Tibial nerve (tissue), 3 donors: ENCODE measurements around the gene SMG6.

ENCODE experiments used
- CTCF ChIP-seq, 5 experiments: fragments of 200-600 bp in 3 of 5; fragments of 450-650 bp in 2 of 5; sonication (generic) in 3 of 5; IDR thresholded peaks; one replicate each; pipeline ENCODE4 v1.5.1; 2016 to 2019; ENCODE audit warnings: antibody characterized with exemption in 5 of 5, mild to moderate bottlenecking in 3 of 5, moderate library complexity in 2 of 5
- POLR2A ChIP-seq, 2 donors: fragments of 450-650 bp; IDR thresholded peaks; one replicate each; pipeline ENCODE4 v1.6.1; 2017; ENCODE audit warnings: antibody characterized with exemption in 2 of 2, mild to moderate bottlenecking in 2 of 2, moderate library complexity in 2 of 2

DNA sequence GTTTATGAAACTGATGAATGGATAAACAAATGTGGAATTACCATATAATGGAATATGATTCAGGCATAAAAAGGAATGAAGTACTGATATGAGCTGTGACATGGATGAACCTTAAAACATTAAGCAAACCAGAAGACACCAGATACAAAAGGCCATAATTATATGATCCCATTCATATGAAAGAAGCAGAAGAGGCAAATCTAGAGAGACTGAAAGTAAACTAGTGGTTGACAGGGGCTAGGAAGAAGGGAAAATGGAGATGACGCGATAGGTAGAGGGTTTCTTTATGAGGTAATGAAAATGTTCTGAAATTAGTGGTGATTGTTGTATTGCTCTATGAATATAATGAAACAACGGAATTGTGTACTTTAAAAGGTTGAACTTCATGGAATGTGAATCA, 160.3 kb downstream of the SMG6 start:
- TF ChIP-seq POLR2A (IDR thresholded peaks at IDR 0.05) (no peak), CTCF (IDR thresholded peaks at IDR 0.05) (no peak)
